ENCODE data around the gene HAO1.

HAO1 gene

DNA sequence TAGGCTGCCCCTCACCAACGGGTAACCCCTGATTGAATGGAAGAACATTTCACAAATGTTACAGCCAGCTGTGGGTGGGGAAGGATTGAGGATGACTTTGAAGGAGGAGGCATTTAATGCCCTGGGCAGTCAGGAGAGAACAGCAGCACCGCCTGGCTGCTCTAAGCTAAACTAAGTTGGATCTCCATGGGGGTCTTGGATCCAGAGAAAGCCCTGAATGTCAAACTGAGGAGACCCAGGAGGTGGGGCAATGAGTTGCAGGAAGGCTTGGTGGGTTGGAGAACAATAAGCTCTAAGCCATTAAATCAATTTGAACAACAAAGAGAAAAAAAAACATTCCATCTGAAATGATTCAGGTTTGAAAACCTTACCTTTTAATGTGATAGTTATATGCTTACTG is 43.9 kb upstream of the HAO1 start:
- no peaks in the 10 kb centered on the region for H3K27me3 ChIP-seq (ENCODE audit: insufficient read depth, low read length, poor library complexity, severe bottlenecking)
- no peaks in the 10 kb centered on the region for H3K79me2 ChIP-seq (ENCODE audit: insufficient read depth, low read length)
- H3K4me1 ChIP-seq (ENCODE audit: insufficient read depth, low read length, poor library complexity, severe bottlenecking) = peaks cover 7% of the 10 kb centered on the region
- no peak overlapping the region for H3K4me2 ChIP-seq (ENCODE audit: low read depth, low read length, poor library complexity, severe bottlenecking)
- H3K9ac ChIP-seq (ENCODE audit: low read depth, low read length, poor library complexity, severe bottlenecking) = no peak overlapping the region
- H2AFZ ChIP-seq (ENCODE audit: low read length) = no peak overlapping the region
- no peaks in the 10 kb centered on the region for H3K9me3 ChIP-seq (ENCODE audit: insufficient read depth, low read depth, low read length)
- H3K36me3 ChIP-seq (ENCODE audit: insufficient read depth, low read length) = peaks cover 59% of the 10 kb centered on the region; the same call in 1 of the 2 replicates
- TF ChIP-seq CTCF (conservative IDR thresholded peaks at IDR 0.05; ENCODE audit: low read length) (no peak), EZH2phosphoT487 (IDR thresholded peaks at IDR 0.05; ENCODE audit: borderline replicate concordance) (no peak)
- no peaks in the 10 kb centered on the region for H4K20me1 ChIP-seq (ENCODE audit: insufficient read depth, low read length, poor library complexity, severe bottlenecking)
- no peaks in the 10 kb centered on the region for H3F3A ChIP-seq (ENCODE audit: low read depth)
- no peak overlapping the region for H3K4me3 ChIP-seq (ENCODE audit: low read length, poor library complexity, severe bottlenecking)
- H3K9me2 ChIP-seq (replicated peaks; ENCODE audit: low read depth, low read length) = no peaks in the 10 kb centered on the region

GRCh38 chr20:7981374-7981773 is 41.1 kb upstream of the HAO1 start:
- Histone ChIP-seq H4K20me1 (ENCODE audit: insufficient read depth, low read length, poor library complexity, severe bottlenecking) (no peaks in the 10 kb centered on the region), H3K4me2 (ENCODE audit: low read depth, low read length, poor library complexity, severe bottlenecking) (no peak overlapping the region), H3K9me3 (ENCODE audit: insufficient read depth, low read depth, low read length) (no peaks in the 10 kb centered on the region), H3K4me1 (ENCODE audit: insufficient read depth, low read length, poor library complexity, severe bottlenecking) (peaks cover 7% of the 10 kb centered on the region), H3K4me3 (ENCODE audit: low read length, poor library complexity, severe bottlenecking) (no peak overlapping the region), H3K36me3 (ENCODE audit: insufficient read depth, low read length) (peaks cover 51% of the 10 kb centered on the region; the same call in 1 of the 2 replicates), H3F3A (ENCODE audit: low read depth) (no peaks in the 10 kb centered on the region), H3K9me2 (replicated peaks; ENCODE audit: low read depth, low read length) (no peaks in the 10 kb centered on the region), H3K27me3 (ENCODE audit: insufficient read depth, low read length, poor library complexity, severe bottlenecking) (no peaks in the 10 kb centered on the region), H3K79me2 (ENCODE audit: insufficient read depth, low read length) (no peaks in the 10 kb centered on the region), H2AFZ (ENCODE audit: low read length) (no peak overlapping the region), H3K9ac (ENCODE audit: low read depth, low read length, poor library complexity, severe bottlenecking) (no peak overlapping the region)
- TF ChIP-seq EZH2phosphoT487 (IDR thresholded peaks at IDR 0.05; ENCODE audit: borderline replicate concordance) (no peak), CTCF (conservative IDR thresholded peaks at IDR 0.05; ENCODE audit: low read length) (no peak)

DNA sequence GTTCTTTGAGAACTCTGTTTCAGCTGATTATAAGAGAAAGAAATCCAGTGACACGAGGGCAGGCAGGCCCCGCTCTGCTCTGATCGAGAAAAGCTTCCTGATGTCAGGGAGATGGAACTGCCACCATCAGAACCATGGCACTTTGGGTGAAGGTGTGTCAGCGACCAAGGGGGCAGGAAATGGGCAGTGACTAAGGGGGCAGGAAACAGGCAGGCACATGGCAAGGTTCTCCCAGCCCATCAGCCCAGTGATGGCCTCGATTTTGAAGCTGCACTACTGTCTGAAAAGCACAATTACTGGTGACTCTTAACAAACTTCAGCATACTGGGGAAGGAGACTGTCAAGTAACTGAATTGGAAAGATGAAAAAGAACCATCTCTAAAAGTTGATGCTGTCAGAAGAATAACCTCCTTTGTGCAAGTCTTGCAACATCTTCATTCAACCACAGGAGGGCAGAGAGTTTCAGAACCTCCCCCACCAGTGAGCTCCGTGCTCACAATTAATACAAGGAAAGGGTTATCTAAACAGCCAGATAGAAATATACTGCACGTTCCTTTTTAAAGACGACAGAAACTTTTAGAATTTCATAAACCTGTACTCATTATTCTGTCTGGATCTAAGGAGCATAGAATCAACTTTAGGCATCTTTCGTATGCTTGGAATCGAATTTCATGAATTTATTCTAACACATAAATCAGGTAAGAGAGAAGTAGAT is 40.2 kb upstream of the HAO1 start:
- H3K9ac ChIP-seq (ENCODE audit: low read depth, low read length, poor library complexity, severe bottlenecking) = no peak overlapping the region
- peak overlapping the region; percentile 3 for H3K4me2 ChIP-seq (ENCODE audit: low read depth, low read length, poor library complexity, severe bottlenecking)
- no peaks in the 10 kb centered on the region for H3F3A ChIP-seq (ENCODE audit: low read depth)
- no peaks in the 10 kb centered on the region for H4K20me1 ChIP-seq (ENCODE audit: insufficient read depth, low read length, poor library complexity, severe bottlenecking)
- TF ChIP-seq EZH2phosphoT487 (IDR thresholded peaks at IDR 0.05; ENCODE audit: borderline replicate concordance) = no peak
- TF ChIP-seq CTCF (conservative IDR thresholded peaks at IDR 0.05; ENCODE audit: low read length) = peak; percentile 74
- peaks cover 43% of the 10 kb centered on the region; the same call in 1 of the 2 replicates for H3K36me3 ChIP-seq (ENCODE audit: insufficient read depth, low read length)
- H3K4me3 ChIP-seq (ENCODE audit: low read length, poor library complexity, severe bottlenecking) = no peak overlapping the region
- H3K9me3 ChIP-seq (ENCODE audit: insufficient read depth, low read depth, low read length) = no peaks in the 10 kb centered on the region
- no peaks in the 10 kb centered on the region for H3K27me3 ChIP-seq (ENCODE audit: insufficient read depth, low read length, poor library complexity, severe bottlenecking)
- H3K9me2 ChIP-seq (replicated peaks; ENCODE audit: low read depth, low read length) = no peaks in the 10 kb centered on the region
- H2AFZ ChIP-seq (ENCODE audit: low read length) = no peak overlapping the region; the same call in 1 of the 2 replicates
- no peaks in the 10 kb centered on the region for H3K79me2 ChIP-seq (ENCODE audit: insufficient read depth, low read length)
- H3K4me1 ChIP-seq (ENCODE audit: insufficient read depth, low read length, poor library complexity, severe bottlenecking) = peaks cover 14% of the 10 kb centered on the region

All from Loucy (cell line).